HEK293 (cell line): ENCODE results near the gene TBCE.
A peak's percentile ranks its signal among the peaks of the same experiment; 100 is the strongest.
"Not testable (repeated sequence)": the region's sequence is repeated elsewhere in the genome, so short reads cannot be mapped to it uniquely, and the experiment has no call there.

Experiments used
- CTCF ChIA-PET: fragments of 350-600 bp; formaldehyde crosslinking; extraction: SDS; loops from one replicate; lab custom pipeline; 2021; ENCODE audit warnings: antibody characterized with exemption; lab: Yijun Ruan, JAX
- POLR2A ChIA-PET: fragments of 300-600 bp; formaldehyde crosslinking; extraction: SDS; loops from one replicate; lab custom pipeline; 2020; ENCODE audit warnings: antibody characterized with exemption, inconsistent platforms; lab: Yijun Ruan, JAX
- H3K27ac ChIP-seq: fragments of 200-500 bp; sonication (Bioruptor generic); 2 replicates; pipeline ENCODE4 v1.5.1; 2014; ENCODE audit warnings: low read depth, low read length, control low read depth, inconsistent platforms; ENCODE audit errors: extremely low read depth
- H3K36me3 ChIP-seq, 2 experiments: fragments of 200-500 bp in 1 of 2; sonication (Bioruptor generic) in 1 of 2; 1 replicate in 1 of 2; 2 replicates in 1 of 2; pipeline ENCODE4 v1.5.1; 2014 to 2017; ENCODE audit warnings: inconsistent platforms in 2 of 2, low read length in 2 of 2; ENCODE audit not compliant: control insufficient read depth in 2 of 2, insufficient read depth in 1 of 2
- H3K4me1 ChIP-seq: fragments of 200-500 bp; sonication (Bioruptor generic); 2 replicates; pipeline ENCODE4 v1.5.1; 2014; ENCODE audit warnings: mild to moderate bottlenecking, low read length, inconsistent platforms; ENCODE audit not compliant: control insufficient read depth, insufficient read depth
- H3K4me3 ChIP-seq: 2 replicates; pipeline ENCODE4 v1.5.1; 2011; ENCODE audit warnings: low read depth, mild to moderate bottlenecking, control low read depth, low read length, moderate library complexity
- H3K9me3 ChIP-seq: fragments of 200-500 bp; sonication (Bioruptor generic); 2 replicates; pipeline ENCODE4 v1.5.1; 2014; ENCODE audit warnings: low read depth, low read length, inconsistent platforms; ENCODE audit not compliant: control insufficient read depth, insufficient read depth
- PRDM6 ChIP-seq: fragments of 450-650 bp; formaldehyde crosslinking; IDR thresholded peaks from 2 replicates; pipeline ENCODE4 v1.5.1; 2017; ENCODE audit warnings: missing biosample characterization, missing genetic modification characterization
- SETDB1 ChIP-seq: IDR thresholded peaks from one replicate; pipeline ENCODE4 v1.6.1; 2017; ENCODE audit warnings: mild to moderate bottlenecking, low read length, moderate library complexity, mixed read lengths; ENCODE audit not compliant: insufficient read length
- SP7 ChIP-seq: fragments of 450-650 bp; formaldehyde crosslinking; IDR thresholded peaks from 2 replicates; pipeline ENCODE4 v1.5.1; 2016; ENCODE audit warnings: missing biosample characterization, missing genetic modification characterization
- WT1 ChIP-seq: fragments of 450-650 bp; formaldehyde crosslinking; IDR thresholded peaks from 2 replicates; pipeline ENCODE4 v1.5.1; 2016; ENCODE audit warnings: missing biosample characterization, missing genetic modification characterization
- ZFHX2 ChIP-seq: fragments of 450-650 bp; formaldehyde crosslinking; conservative IDR thresholded peaks from 2 replicates; pipeline ENCODE4 v1.5.1; 2016; ENCODE audit warnings: missing biosample characterization, missing genetic modification characterization
- ZNF148 ChIP-seq: fragments of 450-650 bp; formaldehyde crosslinking; IDR thresholded peaks from 2 replicates; pipeline ENCODE4 v1.5.0; 2017; ENCODE audit warnings: missing biosample characterization, missing genetic modification characterization, borderline replicate concordance
- ZNF211 ChIP-seq: fragments of 450-650 bp; formaldehyde crosslinking; IDR thresholded peaks from 2 replicates; pipeline ENCODE4 v1.5.1; 2016; ENCODE audit warnings: low read depth, missing biosample characterization, missing genetic modification characterization
- ZNF280D ChIP-seq: fragments of 450-650 bp; formaldehyde crosslinking; IDR thresholded peaks from 2 replicates; pipeline ENCODE4 v1.5.1; 2016; ENCODE audit warnings: missing biosample characterization, missing genetic modification characterization
- ZNF426 ChIP-seq: fragments of 450-650 bp; formaldehyde crosslinking; IDR thresholded peaks from 2 replicates; pipeline ENCODE4 v1.5.1; 2017; ENCODE audit warnings: missing biosample characterization, missing genetic modification characterization, mild to moderate bottlenecking, inconsistent platforms, moderate library complexity
- ZNF529 ChIP-seq: fragments of 450-650 bp; formaldehyde crosslinking; IDR thresholded peaks from 2 replicates; pipeline ENCODE4 v1.5.1; 2017; ENCODE audit warnings: missing genetic modification characterization, missing biosample characterization; ENCODE audit not compliant: insufficient replicate concordance
- ZNF558 ChIP-seq: fragments of 450-650 bp; formaldehyde crosslinking; IDR thresholded peaks from 2 replicates; pipeline ENCODE4 v1.5.1; 2016; ENCODE audit warnings: missing biosample characterization, missing genetic modification characterization
- ZSCAN23 ChIP-seq: fragments of 450-650 bp; formaldehyde crosslinking; IDR thresholded peaks from 2 replicates; pipeline ENCODE4 v1.5.1; 2016; ENCODE audit warnings: missing biosample characterization, missing genetic modification characterization

Gene TBCE

GRCh38 chr1:235385633-235386032 is 18.4 kb downstream of the TBCE start:
- H3K27ac ChIP-seq, CTCF ChIA-PET, H3K4me1 ChIP-seq, H3K4me3 ChIP-seq, POLR2A ChIA-PET, H3K9me3 ChIP-seq: not testable (repeated sequence)
- peaks cover 8 to 18% of the 10 kb centered on the region in 2 experiments for H3K36me3 ChIP-seq
- TF ChIP-seq ZNF529 (tag by site-specific recombination), result peak; percentile 88

- Histone ChIP-seq H3K9me3 (no peaks in the 10 kb centered on the region; the same call in none of the 2 replicates), H3K4me1 (no peaks in the 10 kb centered on the region), H3K4me3 (no peak overlapping the region), H3K36me3 (peaks cover 0 to 7% of the 10 kb centered on the region in 2 experiments; a peak in 2 of 3 replicates), H3K27ac (no peak overlapping the region)
- POLR2A ChIA-PET, result no interaction called here
- 0 out of 2 replicates have a peak, but pooled peaks have one; percentile 24 for TF ChIP-seq ZSCAN23 (tag by site-specific recombination)
- TF ChIP-seq ZNF148 (tag by site-specific recombination), result no peak
- 0 out of 2 replicates have a peak, but pooled peaks have one; percentile 36 for TF ChIP-seq WT1 (tag by site-specific recombination)
- CTCF ChIA-PET, result interaction anchor here (4.3 kb wide), 1 partner anchor 24 kb away, joined by 25 read pairs; no protein-coding TSS in a partner anchor
These were observed 24.6 kb downstream of the TBCE start for GRCh38 chr1:235391874-235392273.

GRCh38 chr1:235397733-235398132 is 30.5 kb downstream of the TBCE start:
- Histone ChIP-seq H3K9me3 (no peaks in the 10 kb centered on the region), H3K27ac (no peak overlapping the region), H3K4me3 (no peak overlapping the region)
- CTCF ChIA-PET, result interaction anchor here (1.2 kb wide), 1 partner anchor 385 kb away, joined by 5 read pairs; no protein-coding TSS in a partner anchor
- 0 out of 2 replicates have a peak, but pooled peaks have one; percentile 33 for TF ChIP-seq ZNF211 (tag by site-specific recombination)
- 0 out of 2 replicates have a peak, but pooled peaks have one; percentile 25 for TF ChIP-seq SP7 (tag by site-specific recombination)
- 0 out of 2 replicates have a peak, but pooled peaks have one; percentile 52 for TF ChIP-seq ZNF558 (tag by site-specific recombination)
- TF ChIP-seq ZNF280D (tag by site-specific recombination), result no peak
- no peak for TF ChIP-seq ZNF426
- TF ChIP-seq, all 188 proteins: peak for 3
- Histone ChIP-seq H3K4me1 (peaks cover 9% of the 10 kb centered on the region), H3K36me3 (no peaks in the 10 kb centered on the region; a peak in 1 of 3 replicates)
- POLR2A ChIA-PET, result interaction anchor here (0.7 kb wide), 1 partner anchor 71 kb away, joined by 3 read pairs; no protein-coding TSS in a partner anchor

GRCh38 chr1:235399661-235400060 is 32.4 kb downstream of the TBCE start:
- Histone ChIP-seq H3K4me3 (no peak overlapping the region), H3K4me1 (peaks cover 9% of the 10 kb centered on the region), H3K36me3 (peaks cover 0 to 3% of the 10 kb centered on the region in 2 experiments; a peak in 2 of 3 replicates), H3K27ac (no peak overlapping the region), H3K9me3 (no peaks in the 10 kb centered on the region)
- CTCF ChIA-PET, result interaction anchor here (1.8 kb wide), 1 partner anchor 16 kb away, joined by 7 read pairs; no protein-coding TSS in a partner anchor
- TF ChIP-seq ZNF426, result no peak
- TF ChIP-seq ZFHX2 (tag by site-specific recombination), result 0 out of 2 replicates have a peak, but pooled peaks have one; percentile 11
- TF ChIP-seq PRDM6 (tag by site-specific recombination), result no peak
- no peak for TF ChIP-seq SETDB1
- POLR2A ChIA-PET, result interaction anchor here (1.1 kb wide), 1 partner anchor 105 kb away, joined by 3 read pairs; the partner anchor contains the start of gene B3GALNT2
